Stomach smooth muscle (tissue), 2 donors: Measurements from ENCODE around the gene KRT15.
"Not testable (repeated sequence)": the region's sequence is repeated elsewhere in the genome, so short reads cannot be mapped to it uniquely, and the experiment has no call there.

ENCODE experiments used
- H3K27ac ChIP-seq: one replicate; pipeline ENCODE4 v1.7.0; 2013; ENCODE audit warnings: mild to moderate bottlenecking, low read length, inconsistent platforms
- H3K27me3 ChIP-seq, 2 donors: one replicate each; pipeline ENCODE4 v1.7.0; 2013; ENCODE audit warnings: low read length in 2 of 2; ENCODE audit not compliant: insufficient read depth in 2 of 2, control insufficient read depth in 1 of 2
- H3K36me3 ChIP-seq, 2 donors: one replicate each; pipeline ENCODE4 v1.7.0; 2013; ENCODE audit warnings: low read length in 2 of 2; ENCODE audit not compliant: control insufficient read depth in 2 of 2, insufficient read depth in 2 of 2
- H3K4me1 ChIP-seq: one replicate; pipeline ENCODE4 v1.7.0; 2013; ENCODE audit warnings: low read length; ENCODE audit not compliant: control insufficient read depth, insufficient read depth
- H3K4me3 ChIP-seq, 2 donors: one replicate each; pipeline ENCODE4 v1.7.0; 2013; ENCODE audit warnings: low read length in 2 of 2
- H3K9ac ChIP-seq, 2 donors: one replicate each; pipeline ENCODE4 v1.7.0; 2013; ENCODE audit warnings: low read length in 2 of 2, mild to moderate bottlenecking in 1 of 2
- H3K9me3 ChIP-seq, 2 donors: one replicate each; pipeline ENCODE4 v1.7.0; 2013; ENCODE audit warnings: low read length in 2 of 2; ENCODE audit not compliant: control insufficient read depth in 2 of 2
- donor health status: healthy.
- donor health status: Pancreatic carcinoma.

The KRT15 gene

GRCh38 chr17:41544491-41544892 is 25.8 kb upstream of the KRT15 start:
- H3K9ac ChIP-seq, result no peak overlapping the region
- no peak overlapping the region for H3K4me3 ChIP-seq
- no peak overlapping the region for H3K27ac ChIP-seq

GRCh38 chr17:41542786-41543185 is 24.1 kb upstream of the KRT15 start:
- not testable (repeated sequence) for H3K4me1 ChIP-seq, H3K27me3 ChIP-seq, H3K27ac ChIP-seq, H3K9ac ChIP-seq, H3K4me3 ChIP-seq, H3K36me3 ChIP-seq, H3K9me3 ChIP-seq

More at GRCh38 chr17:41544491-41544892, 25.8 kb upstream of the KRT15 start:
- H3K36me3 ChIP-seq, result no peaks in the 10 kb centered on the region
- peaks cover 18% of the 10 kb centered on the region for H3K4me1 ChIP-seq
- no peaks in the 10 kb centered on the region for H3K27me3 ChIP-seq
- H3K9me3 ChIP-seq, result peaks cover 0 to 3% of the 10 kb centered on the region in 2 donors

- Histone ChIP-seq H3K4me3 (no peak overlapping the region), H3K9ac (no peak overlapping the region), H3K27ac (no peak overlapping the region), H3K36me3 (no peaks in the 10 kb centered on the region), H3K27me3 (peaks cover 0 to 2% of the 10 kb centered on the region in 2 donors), H3K9me3 (peaks cover 0 to 3% of the 10 kb centered on the region in 2 donors), H3K4me1 (no peaks in the 10 kb centered on the region)
Observed at GRCh38 chr17:41542357-41542756, 23.7 kb upstream of the KRT15 start.

- Histone ChIP-seq H3K4me3 (no peak overlapping the region), H3K9me3 (no peaks in the 10 kb centered on the region), H3K27me3 (peaks cover 0 to 5% of the 10 kb centered on the region in 2 donors), H3K9ac (no peak overlapping the region), H3K36me3 (no peaks in the 10 kb centered on the region), H3K4me1 (no peaks in the 10 kb centered on the region), H3K27ac (no peak overlapping the region)
Observed at GRCh38 chr17:41540921-41541625, 22.4 kb upstream of the KRT15 start.

GRCh38 chr17:41539979-41540701 is 21.4 kb upstream of the KRT15 start:
- Histone ChIP-seq H3K36me3 (no peaks in the 10 kb centered on the region), H3K27me3 (peaks cover 0 to 5% of the 10 kb centered on the region in 2 donors), H3K9ac (no peak overlapping the region), H3K9me3 (no peaks in the 10 kb centered on the region), H3K4me1 (no peaks in the 10 kb centered on the region), H3K27ac (no peak overlapping the region), H3K4me3 (no peak overlapping the region)

GRCh38 chr17:41539071-41539492 is 20.4 kb upstream of the KRT15 start:
- Histone ChIP-seq H3K4me3 (no peak overlapping the region), H3K9me3 (no peaks in the 10 kb centered on the region), H3K27me3 (peaks cover 0 to 5% of the 10 kb centered on the region in 2 donors), H3K27ac (no peak overlapping the region), H3K9ac (no peak overlapping the region), H3K4me1 (no peaks in the 10 kb centered on the region), H3K36me3 (no peaks in the 10 kb centered on the region)

- Histone ChIP-seq H3K36me3 (no peaks in the 10 kb centered on the region), H3K9ac (no peak overlapping the region), H3K27ac (no peak overlapping the region), H3K9me3 (no peaks in the 10 kb centered on the region), H3K4me3 (no peak overlapping the region), H3K4me1 (no peaks in the 10 kb centered on the region), H3K27me3 (peaks cover 0 to 5% of the 10 kb centered on the region in 2 donors)
Observed at GRCh38 chr17:41538565-41538991, 19.9 kb upstream of the KRT15 start.

- Histone ChIP-seq H3K4me1 (no peaks in the 10 kb centered on the region), H3K27me3 (peaks cover 0 to 5% of the 10 kb centered on the region in 2 donors), H3K9ac (no peak overlapping the region), H3K9me3 (no peaks in the 10 kb centered on the region), H3K27ac (no peak overlapping the region), H3K4me3 (no peak overlapping the region), H3K36me3 (no peaks in the 10 kb centered on the region)
Observed at GRCh38 chr17:41537990-41538389, 19.3 kb upstream of the KRT15 start.

- Histone ChIP-seq H3K9ac (no peak overlapping the region), H3K4me3 (no peak overlapping the region), H3K27me3 (peaks cover 0 to 5% of the 10 kb centered on the region in 2 donors), H3K27ac (no peak overlapping the region), H3K36me3 (no peaks in the 10 kb centered on the region), H3K4me1 (no peaks in the 10 kb centered on the region), H3K9me3 (no peaks in the 10 kb centered on the region)
Observed at GRCh38 chr17:41537614-41537954, 18.9 kb upstream of the KRT15 start.

GRCh38 chr17:41536741-41537613 is 18.3 kb upstream of the KRT15 start:
- no peak overlapping the region for H3K4me3 ChIP-seq
- H3K27ac ChIP-seq, result no peak overlapping the region
- H3K36me3 ChIP-seq, result no peaks in the 10 kb centered on the region
- no peaks in the 10 kb centered on the region for H3K4me1 ChIP-seq
- no peaks in the 10 kb centered on the region for H3K9me3 ChIP-seq
- H3K27me3 ChIP-seq, result peaks cover 0 to 7% of the 10 kb centered on the region in 2 donors
- H3K9ac ChIP-seq, result no peak overlapping the region
